Ureter (tissue), 1 donor: Measurements from ENCODE around the gene FYB1. TPM values are rescaled to one million over a fixed set of nuclear protein-coding genes. Genes with fewer than 3 reads are reported as not detected.

Experiments
- DNase-seq: peaks from one replicate; pipeline ENCODE4 v3.0.0-alpha.2; 2020; ENCODE audit warnings: low spot score
- total RNA-seq: library from RNA; stranded (reverse); gene quantifications from one replicate; pipeline ENCODE4 v1.2.4, GENCODE V29; 2023
- donor health status: DM: yes; HTN: yes; CAD: no.

Gene FYB1
- total RNA-seq, 1 donor from 2014 or later = 17.9 TPM

DNA sequence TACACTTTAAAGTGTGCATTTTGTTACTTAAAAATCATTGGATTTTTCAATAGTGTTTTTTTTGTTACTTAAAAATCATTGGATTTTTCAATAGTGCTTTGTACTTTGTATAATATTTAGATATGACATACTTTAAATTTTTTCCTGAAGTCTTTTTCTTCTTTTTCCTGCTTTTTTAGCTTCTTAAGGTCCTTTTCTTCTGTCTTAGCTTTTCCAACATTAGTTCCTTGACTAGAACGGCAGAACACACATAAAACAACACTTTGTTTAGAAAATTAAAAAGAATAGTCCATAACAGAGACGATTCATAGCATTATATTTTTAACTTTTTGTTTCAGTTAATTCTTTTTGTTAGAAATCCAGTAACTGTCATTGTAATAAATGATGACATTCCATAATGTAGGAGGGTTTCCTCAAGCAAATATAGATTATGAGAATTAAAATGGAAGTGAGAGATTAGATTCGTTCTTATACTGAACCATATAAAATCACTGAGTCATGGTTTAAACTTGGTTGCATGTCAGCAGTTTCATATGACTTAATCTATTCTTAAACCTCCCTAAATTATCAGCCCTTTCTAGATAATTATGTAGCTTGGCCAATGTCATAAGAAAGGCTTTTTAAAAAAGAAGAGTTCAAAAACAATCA lies 99.8 kb downstream of the FYB1 start:
- DNase-seq = no peak

DNA sequence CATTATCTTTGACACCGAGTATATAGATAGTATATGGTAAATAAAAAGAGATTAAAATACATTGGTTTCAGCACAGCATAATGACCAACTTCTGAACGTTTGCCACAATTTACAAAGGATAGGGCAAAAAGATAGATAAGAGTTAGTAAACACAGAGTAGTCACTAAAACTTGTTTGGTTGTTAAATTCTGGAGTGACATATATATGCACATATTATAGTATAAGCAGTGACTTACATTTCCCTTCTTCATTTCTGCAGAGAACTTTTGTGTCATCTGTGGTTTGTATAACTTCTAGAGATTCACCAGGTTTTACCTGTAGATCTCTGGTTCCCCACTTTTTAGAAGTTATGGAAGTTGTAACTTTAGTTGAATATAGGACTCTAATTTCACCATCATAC lies 100.7 kb downstream of the FYB1 start:
- DNase-seq = no peak

DNA sequence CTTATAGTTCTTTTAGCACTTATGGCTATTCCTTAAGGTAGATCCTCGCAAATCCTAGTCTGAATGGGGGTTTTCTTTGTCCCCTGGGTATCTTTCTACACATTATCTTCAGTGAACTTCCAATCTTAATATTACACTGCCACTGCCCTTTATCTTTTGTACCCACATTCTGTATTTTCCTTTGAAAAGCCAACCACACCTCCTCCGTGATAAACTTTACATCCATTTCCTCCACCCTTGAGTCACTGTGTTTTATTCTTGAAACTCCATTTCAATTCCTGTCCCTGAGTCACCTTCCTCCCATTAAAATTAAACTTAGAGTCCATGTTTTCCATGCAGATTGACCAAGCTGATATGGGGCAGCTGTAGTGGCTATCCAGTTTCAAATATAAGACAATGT lies 102.0 kb downstream of the FYB1 start:
- no peak for DNase-seq

DNA sequence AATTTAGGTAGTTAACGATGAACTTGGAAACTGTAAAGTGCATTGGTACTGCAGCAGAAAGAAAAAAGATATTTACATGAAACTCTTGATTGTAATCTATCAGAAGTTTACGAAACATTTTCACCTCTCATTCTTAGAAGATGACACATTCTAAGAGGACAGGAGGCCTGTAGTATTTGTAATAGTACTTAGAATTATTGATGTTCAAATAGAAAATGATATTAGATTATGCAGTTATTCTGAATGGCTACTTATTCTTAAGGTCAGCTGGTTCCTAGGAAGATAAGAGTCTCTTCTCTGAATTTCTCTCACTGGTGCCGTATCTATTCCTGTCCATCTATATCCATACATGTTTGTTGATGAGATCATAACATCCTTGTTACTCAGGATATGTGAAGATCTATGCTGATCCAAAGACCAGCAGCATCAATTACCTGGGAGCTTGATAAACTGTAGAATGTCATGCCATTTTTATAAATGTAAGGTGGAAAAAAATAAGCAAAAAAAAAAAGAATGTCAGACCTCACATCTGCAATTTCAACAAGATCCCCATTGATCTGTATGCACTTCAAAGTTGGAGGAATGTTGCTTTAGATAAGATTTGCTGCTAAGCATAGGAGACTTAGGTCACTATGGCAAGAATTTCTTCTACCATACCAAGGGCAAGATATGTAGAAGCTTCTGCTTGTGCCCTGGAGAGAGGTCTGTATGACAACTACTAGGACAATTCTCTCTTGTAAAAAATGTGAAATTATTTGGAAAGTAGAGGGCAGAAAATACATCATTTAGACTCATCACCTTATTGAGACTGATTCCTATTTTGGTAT lies 102.8 kb downstream of the FYB1 start:
- no peak for DNase-seq

DNA sequence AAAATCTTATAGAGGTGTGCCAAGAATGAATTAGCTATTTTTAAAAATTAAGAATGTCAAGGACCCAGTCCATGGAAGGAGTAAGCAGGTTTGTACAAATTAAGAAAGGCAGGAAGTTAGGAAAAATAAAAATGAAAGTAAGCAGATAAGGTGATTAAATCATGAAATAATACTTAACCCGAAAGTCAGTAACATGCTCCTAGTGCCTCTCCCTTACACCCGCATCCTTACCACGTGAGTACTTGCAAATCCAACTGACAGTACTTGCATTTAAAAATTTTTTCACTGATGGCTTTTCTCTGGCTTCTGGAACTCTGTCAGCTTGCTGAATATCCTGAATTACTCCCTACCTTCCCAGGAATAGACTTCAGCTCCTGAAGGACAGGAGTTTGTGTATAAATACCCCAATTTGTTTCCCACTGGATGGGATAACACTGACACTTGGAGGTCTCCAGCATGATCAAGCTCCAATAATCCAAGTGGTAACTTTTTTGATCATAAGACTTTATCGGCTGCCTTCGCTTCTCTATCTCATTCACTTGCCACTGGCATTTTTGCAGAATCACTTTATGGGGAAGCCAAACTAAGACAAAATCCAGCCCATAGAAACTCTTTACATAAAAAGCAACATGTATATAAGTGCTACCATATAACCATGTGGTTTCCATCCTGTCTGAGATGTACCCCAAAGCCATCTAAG lies 103.6 kb downstream of the FYB1 start:
- DNase-seq = no peak

- no peak for DNase-seq
Measured at GRCh38 chr5:39114155-39114554, 105.2 kb downstream of the FYB1 start.

- no peak for DNase-seq
Measured at GRCh38 chr5:39113354-39113953, 105.9 kb downstream of the FYB1 start.

DNA sequence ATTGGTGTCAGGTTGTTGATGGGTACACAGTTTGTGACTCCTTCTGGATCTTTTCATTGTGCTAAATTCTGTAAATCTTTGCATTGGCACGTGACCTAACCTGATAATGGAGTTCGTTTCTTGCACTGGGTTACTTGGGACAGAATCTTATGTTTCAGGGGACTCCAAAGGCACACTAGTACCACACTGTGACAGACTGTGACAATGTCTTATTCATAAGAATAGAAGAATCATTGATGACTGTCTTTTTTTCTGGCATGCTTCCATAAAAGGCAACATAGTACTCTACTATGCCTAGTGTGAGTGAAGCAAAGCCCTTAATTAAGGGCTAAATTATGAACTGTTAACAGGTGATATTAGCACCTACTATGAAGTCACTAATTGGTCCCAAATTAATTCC lies 109.8 kb downstream of the FYB1 start:
- no peak for DNase-seq

DNA sequence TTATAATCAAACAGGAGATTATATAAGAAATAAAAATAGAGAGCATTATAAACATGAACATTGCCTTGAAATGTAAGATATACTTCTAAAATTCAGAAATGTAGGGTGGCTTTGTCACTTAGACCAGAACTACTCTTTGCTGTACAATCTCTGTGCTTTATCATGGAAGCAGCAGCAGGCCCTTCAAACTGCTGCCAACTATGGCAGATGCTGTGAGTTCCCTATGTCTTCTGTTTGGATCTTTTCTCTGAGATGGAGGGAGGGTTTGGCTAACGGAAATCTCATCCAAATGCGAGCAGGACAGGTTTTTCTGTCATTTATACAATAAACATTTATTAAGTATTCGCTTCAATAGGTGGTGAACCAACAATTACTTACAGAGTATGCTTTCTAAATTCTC lies 110.4 kb downstream of the FYB1 start:
- DNase-seq = no peak

DNA sequence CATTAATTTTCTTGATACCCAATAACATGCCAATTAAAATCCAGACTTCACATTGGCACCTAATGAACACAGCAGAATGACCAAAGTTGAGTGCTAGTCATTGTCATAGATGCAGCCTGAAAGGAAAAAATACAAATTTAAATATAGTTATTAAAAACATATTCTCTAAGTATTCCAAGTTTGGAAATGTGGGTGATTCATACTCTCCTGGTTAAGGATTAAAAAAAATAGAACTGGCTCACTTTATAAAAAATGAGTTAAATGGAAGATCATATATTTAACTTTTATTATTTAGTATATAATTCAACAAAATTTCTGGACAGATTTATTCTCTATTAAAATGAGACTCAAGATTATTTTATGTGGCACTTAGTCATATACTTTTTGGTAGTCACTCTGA lies 112.0 kb downstream of the FYB1 start:
- DNase-seq = no peak

DNA sequence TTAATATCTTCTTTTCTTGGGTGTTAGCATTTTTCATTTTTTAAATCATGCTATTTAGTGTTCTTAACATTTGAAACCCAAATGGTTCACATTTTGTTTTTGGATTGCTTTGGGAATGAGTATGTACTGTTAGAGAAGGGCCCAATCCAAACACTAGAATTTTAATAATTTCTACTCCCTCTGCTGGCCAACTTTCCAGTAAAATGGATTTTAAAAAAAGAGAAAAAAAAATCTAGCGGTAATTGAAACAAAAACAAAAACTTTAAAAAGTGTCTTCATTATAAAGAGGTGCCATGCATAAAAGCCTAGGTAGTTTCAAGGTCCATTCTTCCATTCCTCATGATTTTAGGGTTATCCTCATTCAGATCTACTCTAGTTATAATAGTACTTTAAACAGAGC lies 113.0 kb downstream of the FYB1 start:
- no peak for DNase-seq

- DNase-seq = no peak
Measured at GRCh38 chr5:39104221-39104620, 115.1 kb downstream of the FYB1 start.

DNA sequence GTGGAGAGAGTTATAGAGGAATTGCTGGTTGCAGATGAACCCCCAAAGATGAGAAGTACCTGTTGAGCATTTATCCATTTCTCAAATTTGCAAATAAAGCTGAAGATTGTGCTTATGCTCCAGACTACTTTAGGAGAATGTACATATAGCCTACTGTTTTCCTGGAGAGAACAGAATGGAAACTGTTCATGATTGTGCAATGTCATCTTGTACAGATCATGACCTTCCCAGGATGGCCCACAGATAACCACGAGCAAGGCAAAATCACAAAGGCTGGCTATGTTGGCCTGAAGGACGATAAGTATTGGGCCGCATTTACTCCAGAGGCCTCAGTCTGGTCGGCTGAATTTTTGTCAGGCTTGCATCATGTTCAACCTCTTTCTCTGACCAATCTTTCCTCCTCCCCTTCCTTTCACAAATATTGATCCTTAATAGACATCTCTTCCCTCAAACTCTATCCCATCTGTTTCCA lies 116.6 kb downstream of the FYB1 start:
- DNase-seq = no peak

GRCh38 chr5:39100851-39101396 lies 118.4 kb downstream of the FYB1 start:
- DNase-seq = peak; percentile 48

- no peak for DNase-seq
Measured at GRCh38 chr5:39100301-39100850, 119.0 kb downstream of the FYB1 start.

- DNase-seq = no peak
Measured at GRCh38 chr5:39099831-39100230, 119.5 kb downstream of the FYB1 start.

DNA sequence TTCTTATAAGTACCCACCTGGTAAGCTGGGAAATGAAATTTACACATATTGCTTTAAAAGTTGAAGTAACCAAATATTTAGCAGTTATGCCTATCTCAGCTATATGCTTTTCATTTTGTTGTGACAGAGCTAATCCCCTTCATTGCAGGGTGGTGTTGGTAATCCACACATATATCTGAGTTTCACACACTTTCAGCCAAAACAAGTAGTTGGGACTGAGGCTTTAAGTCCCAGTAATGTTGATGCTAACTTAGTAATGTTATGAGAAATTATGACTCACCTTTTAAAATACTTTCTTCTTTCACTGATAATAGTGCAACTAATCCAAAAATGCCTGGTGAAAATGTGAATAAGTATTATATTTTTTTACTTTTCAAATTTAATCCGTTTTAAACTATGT lies 126.0 kb downstream of the FYB1 start:
- DNase-seq = no peak

- DNase-seq = no peak
Measured at GRCh38 chr5:39092581-39093351, 126.6 kb downstream of the FYB1 start.

- no peak for DNase-seq
Measured at GRCh38 chr5:39091940-39092580, 127.3 kb downstream of the FYB1 start.

DNA sequence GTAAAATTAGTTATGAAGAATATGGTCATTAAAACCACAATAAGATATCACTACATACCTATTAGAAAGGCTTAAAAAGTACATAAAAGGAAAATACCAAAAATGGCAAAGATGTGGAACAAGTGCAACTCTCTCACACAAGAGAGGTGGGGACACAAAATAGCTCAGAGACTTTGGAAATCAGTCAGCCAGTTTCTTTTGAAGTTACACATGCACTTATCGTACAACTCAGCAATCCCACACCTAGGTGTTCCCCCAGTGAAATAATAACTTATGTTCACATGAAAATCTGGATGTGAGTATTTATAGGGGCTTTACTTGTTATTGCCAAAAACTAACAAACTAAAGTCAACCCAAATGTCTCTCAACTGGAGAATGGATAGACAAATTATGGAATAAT lies 135.4 kb downstream of the FYB1 start:
- no peak for DNase-seq
